Left ventricle myocardium inferior (tissue), 1 donor: Measurements from ENCODE around the gene APOBEC3A. TPM values are rescaled to one million over a fixed set of nuclear protein-coding genes. Genes with fewer than 3 reads are reported as not detected.

Source experiments
- DNase-seq: peaks from one replicate; pipeline ENCODE4 v3.0.0-alpha.2; 2020
- H3K27ac ChIP-seq: fragments of 200-600 bp; replicated peaks from 2 replicates; pipeline ENCODE4 v1.8.0; 2021
- H3K27me3 ChIP-seq: fragments of 200-600 bp; 2 replicates; pipeline ENCODE4 v1.8.0; 2021; ENCODE audit warnings: low read depth
- H3K36me3 ChIP-seq: fragments of 200-600 bp; 2 replicates; pipeline ENCODE4 v1.8.0; 2021
- H3K4me1 ChIP-seq: fragments of 200-600 bp; 2 replicates; pipeline ENCODE4 v1.8.0; 2021
- H3K4me3 ChIP-seq: fragments of 200-600 bp; 2 replicates; pipeline ENCODE4 v1.8.0; 2021; ENCODE audit warnings: mild to moderate bottlenecking, moderate library complexity
- H3K9me3 ChIP-seq: fragments of 200-600 bp; replicated peaks from 2 replicates; pipeline ENCODE4 v1.8.0; 2021
- CTCF ChIP-seq: fragments of 200-600 bp; IDR thresholded peaks from 2 replicates; pipeline ENCODE4 v1.8.0; 2021; ENCODE audit warnings: antibody characterized with exemption, mild to moderate bottlenecking, borderline replicate concordance
- intact Hi-C: fragments of 100-400 bp; cut with micrococcal nuclease; formaldehyde crosslinking; loops from one replicate; pipeline ENCODE4 v1.11.0; 2022
- total RNA-seq: library from RNA; stranded (reverse); fragmentation: NEBNext Ultra II Directional; extraction: Animal tissue kit (Norgen Biotek cat#: 25700); gene quantifications from one replicate; pipeline ENCODE4 v1.2.1, GENCODE V29; 2021
- donor health status: DM: no; HTN: yes; CAD: no; lungs with severe emphysema.

Gene APOBEC3A
- total RNA-seq, 1 donor from 2014 or later = 0.41 TPM

GRCh38 chr22:38967451-38968450, 10.3 kb downstream of the APOBEC3A start:
- Histone ChIP-seq H3K36me3 (no peaks in the 10 kb centered on the region), H3K4me3 (no peak overlapping the region), H3K9me3 (no peaks in the 10 kb centered on the region), H3K4me1 (no peaks in the 10 kb centered on the region), H3K27me3 (no peaks in the 10 kb centered on the region), H3K27ac (no peak overlapping the region)
- no peak for TF ChIP-seq CTCF
- intact Hi-C loops = no loop called here
- no peak for DNase-seq

- intact Hi-C loops = no loop called here
- Histone ChIP-seq H3K4me1 (no peaks in the 10 kb centered on the region), H3K27ac (no peak overlapping the region), H3K4me3 (no peak overlapping the region), H3K9me3 (no peaks in the 10 kb centered on the region), H3K36me3 (no peaks in the 10 kb centered on the region), H3K27me3 (no peaks in the 10 kb centered on the region)
- DNase-seq = no peak
- no peak for TF ChIP-seq CTCF
These were observed 11.4 kb downstream of the APOBEC3A start for GRCh38 chr22:38968801-38969200.

GRCh38 chr22:38970551-38970950, 13.1 kb downstream of the APOBEC3A start:
- Histone ChIP-seq H3K4me3 (no peak overlapping the region), H3K27me3 (no peaks in the 10 kb centered on the region), H3K4me1 (no peaks in the 10 kb centered on the region), H3K27ac (no peak overlapping the region), H3K36me3 (no peaks in the 10 kb centered on the region), H3K9me3 (no peaks in the 10 kb centered on the region)
- intact Hi-C loops = no loop called here
- no peak for DNase-seq
- TF ChIP-seq CTCF = no peak

- Histone ChIP-seq H3K4me3 (no peak overlapping the region), H3K9me3 (no peaks in the 10 kb centered on the region), H3K27me3 (no peaks in the 10 kb centered on the region), H3K4me1 (no peaks in the 10 kb centered on the region), H3K36me3 (no peaks in the 10 kb centered on the region), H3K27ac (no peak overlapping the region)
- intact Hi-C loops = no loop called here
- TF ChIP-seq CTCF = no peak
- no peak for DNase-seq
These were observed 13.8 kb downstream of the APOBEC3A start for GRCh38 chr22:38971202-38971601.

- Histone ChIP-seq H3K36me3 (no peaks in the 10 kb centered on the region), H3K27me3 (no peaks in the 10 kb centered on the region), H3K9me3 (no peaks in the 10 kb centered on the region), H3K27ac (no peak overlapping the region), H3K4me3 (no peak overlapping the region), H3K4me1 (no peaks in the 10 kb centered on the region)
- intact Hi-C loops = no loop called here
- TF ChIP-seq CTCF = no peak
- DNase-seq = no peak
These were observed 14.4 kb downstream of the APOBEC3A start for GRCh38 chr22:38971791-38972190.
